Measurements from ENCODE around the gene ADAM15. TPM values are rescaled to one million over a fixed set of nuclear protein-coding genes. Genes with fewer than 3 reads are reported as not detected.

ADAM15 gene
- total RNA-seq, 1 experiment from 2014 or later = 38.4 TPM

- CTCF ChIA-PET = interaction anchor here (1.0 kb wide), 1 partner anchor 57 kb away, joined by 5 read pairs; no protein-coding TSS in a partner anchor
- POLR2A ChIA-PET = no interaction called here
- Mint-ChIP-seq H3K36me3 (no peaks in the 10 kb centered on the region), H3K4me3 (no peak overlapping the region), H3K27ac (no peak overlapping the region), H3K9me3 (no peaks in the 10 kb centered on the region), H3K27me3 (ENCODE audit: low read depth) (peaks cover 7% of the 10 kb centered on the region), H3K4me1 (peaks cover 4% of the 10 kb centered on the region; the same call in 1 of the 2 replicates)
- TF ChIP-seq NR2C2 (CRISPR knock-in tag; IDR thresholded peaks at IDR 0.05) = no peak
- TF ChIP-seq ZSCAN18 (CRISPR knock-in tag; IDR thresholded peaks at IDR 0.05) = no peak
- TF ChIP-seq PRDM15 (CRISPR knock-in tag; IDR thresholded peaks at IDR 0.05) = no peak
- TF ChIP-seq SMAD3 (CRISPR knock-in tag; IDR thresholded peaks at IDR 0.05; ENCODE audit: borderline replicate concordance) = no peak
- no peak for TF ChIP-seq TP53 (CRISPR knock-in tag; IDR thresholded peaks at IDR 0.05)
- no peak for TF ChIP-seq FOXJ3 (CRISPR knock-in tag; IDR thresholded peaks at IDR 0.05; ENCODE audit: borderline replicate concordance)
- TF ChIP-seq, protein P1, sequence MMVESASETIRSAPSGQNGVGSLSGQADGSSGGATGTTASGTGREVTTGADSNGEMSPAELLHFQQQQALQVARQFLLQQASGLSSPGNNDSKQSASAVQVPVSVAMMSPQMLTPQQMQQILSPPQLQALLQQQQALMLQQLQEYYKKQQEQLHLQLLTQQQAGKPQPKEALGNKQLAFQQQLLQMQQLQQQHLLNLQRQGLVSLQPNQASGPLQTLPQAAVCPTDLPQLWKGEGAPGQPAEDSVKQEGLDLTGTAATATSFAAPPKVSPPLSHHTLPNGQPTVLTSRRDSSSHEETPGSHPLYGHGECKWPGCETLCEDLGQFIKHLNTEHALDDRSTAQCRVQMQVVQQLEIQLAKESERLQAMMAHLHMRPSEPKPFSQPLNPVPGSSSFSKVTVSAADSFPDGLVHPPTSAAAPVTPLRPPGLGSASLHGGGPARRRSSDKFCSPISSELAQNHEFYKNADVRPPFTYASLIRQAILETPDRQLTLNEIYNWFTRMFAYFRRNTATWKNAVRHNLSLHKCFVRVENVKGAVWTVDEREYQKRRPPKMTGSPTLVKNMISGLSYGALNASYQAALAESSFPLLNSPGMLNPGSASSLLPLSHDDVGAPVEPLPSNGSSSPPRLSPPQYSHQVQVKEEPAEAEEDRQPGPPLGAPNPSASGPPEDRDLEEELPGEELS (CRISPR knock-in tag; IDR thresholded peaks at IDR 0.05) = no peak
- TF ChIP-seq SOX15 (CRISPR knock-in tag; IDR thresholded peaks at IDR 0.05) = no peak
- TF ChIP-seq, protein P2, sequence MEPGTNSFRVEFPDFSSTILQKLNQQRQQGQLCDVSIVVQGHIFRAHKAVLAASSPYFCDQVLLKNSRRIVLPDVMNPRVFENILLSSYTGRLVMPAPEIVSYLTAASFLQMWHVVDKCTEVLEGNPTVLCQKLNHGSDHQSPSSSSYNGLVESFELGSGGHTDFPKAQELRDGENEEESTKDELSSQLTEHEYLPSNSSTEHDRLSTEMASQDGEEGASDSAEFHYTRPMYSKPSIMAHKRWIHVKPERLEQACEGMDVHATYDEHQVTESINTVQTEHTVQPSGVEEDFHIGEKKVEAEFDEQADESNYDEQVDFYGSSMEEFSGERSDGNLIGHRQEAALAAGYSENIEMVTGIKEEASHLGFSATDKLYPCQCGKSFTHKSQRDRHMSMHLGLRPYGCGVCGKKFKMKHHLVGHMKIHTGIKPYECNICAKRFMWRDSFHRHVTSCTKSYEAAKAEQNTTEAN (CRISPR knock-in tag; IDR thresholded peaks at IDR 0.05) = no peak
- TF ChIP-seq NFYB (CRISPR knock-in tag; conservative IDR thresholded peaks at IDR 0.05; ENCODE audit: low read depth) = no peak
- TF ChIP-seq, protein P3, sequence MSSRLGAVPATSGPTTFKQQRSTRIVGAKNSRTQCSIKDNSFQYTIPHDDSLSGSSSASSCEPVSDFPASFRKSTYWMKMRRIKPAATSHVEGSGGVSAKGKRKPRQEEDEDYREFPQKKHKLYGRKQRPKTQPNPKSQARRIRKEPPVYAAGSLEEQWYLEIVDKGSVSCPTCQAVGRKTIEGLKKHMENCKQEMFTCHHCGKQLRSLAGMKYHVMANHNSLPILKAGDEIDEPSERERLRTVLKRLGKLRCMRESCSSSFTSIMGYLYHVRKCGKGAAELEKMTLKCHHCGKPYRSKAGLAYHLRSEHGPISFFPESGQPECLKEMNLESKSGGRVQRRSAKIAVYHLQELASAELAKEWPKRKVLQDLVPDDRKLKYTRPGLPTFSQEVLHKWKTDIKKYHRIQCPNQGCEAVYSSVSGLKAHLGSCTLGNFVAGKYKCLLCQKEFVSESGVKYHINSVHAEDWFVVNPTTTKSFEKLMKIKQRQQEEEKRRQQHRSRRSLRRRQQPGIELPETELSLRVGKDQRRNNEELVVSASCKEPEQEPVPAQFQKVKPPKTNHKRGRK (CRISPR knock-in tag; IDR thresholded peaks at IDR 0.05; ENCODE audit: borderline replicate concordance) = no peak
- no peak for TF ChIP-seq CREB1 (CRISPR knock-in tag; IDR thresholded peaks at IDR 0.05)
- no peak for TF ChIP-seq MYBL2 (CRISPR knock-in tag; IDR thresholded peaks at IDR 0.05)
- ATAC-seq (no peak), DNase-seq (ENCODE audit: low spot score) (no peak)
Measured at GRCh38 chr1:155110381-155110780, 59.3 kb downstream of the ADAM15 start.

- H3K9me3 Mint-ChIP-seq = no peaks in the 10 kb centered on the region
- H3K27ac Mint-ChIP-seq = no peak overlapping the region; the same call in 1 of the 2 replicates
- ChIA-PET CTCF (interaction anchor here (1.0 kb wide), 1 partner anchor 57 kb away, joined by 5 read pairs; no protein-coding TSS in a partner anchor), POLR2A (no interaction called here)
- H3K4me1 Mint-ChIP-seq = peaks cover 4% of the 10 kb centered on the region; the same call in 1 of the 2 replicates
- DNase-seq (ENCODE audit: low spot score) (no peak), ATAC-seq (no peak)
- no peaks in the 10 kb centered on the region for H3K36me3 Mint-ChIP-seq
- H3K27me3 Mint-ChIP-seq (ENCODE audit: low read depth) = peaks cover 7% of the 10 kb centered on the region
- H3K4me3 Mint-ChIP-seq = no peak overlapping the region
- TF ChIP-seq STAT6 (CRISPR knock-in tag; conservative IDR thresholded peaks at IDR 0.05; ENCODE audit: low read depth) (no peak), SMAD3 (CRISPR knock-in tag; IDR thresholded peaks at IDR 0.05; ENCODE audit: borderline replicate concordance) (no peak), ZNF281 (CRISPR knock-in tag; IDR thresholded peaks at IDR 0.05) (no peak), JUN (CRISPR knock-in tag; IDR thresholded peaks at IDR 0.05) (no peak), NR1H2 (CRISPR knock-in tag; IDR thresholded peaks at IDR 0.05) (no peak), E2F4 (CRISPR knock-in tag; IDR thresholded peaks at IDR 0.05; ENCODE audit: borderline replicate concordance, low read depth) (no peak)
Measured at GRCh38 chr1:155110826-155111225, 59.7 kb downstream of the ADAM15 start.

All from WTC11 (cell line).